H1 (cell line): ENCODE measurements around the gene ITGA4. TPM values are rescaled to one million over a fixed set of nuclear protein-coding genes. Genes with fewer than 3 reads are reported as not detected.

Experiments used
- CTCF ChIA-PET: fragments of 300-600 bp; sonication (Branson Sonifier 250); formaldehyde crosslinking; loops from one replicate; lab custom pipeline; 2021; ENCODE audit not compliant: partially characterized antibody; lab: Charles Lee
- POLR2A ChIA-PET: fragments of 300-600 bp; sonication (Branson Sonifier 250); formaldehyde crosslinking; loops from one replicate; lab custom pipeline; 2021; ENCODE audit warnings: inconsistent platforms; ENCODE audit not compliant: partially characterized antibody; lab: Charles Lee
- DNase-seq, 2 experiments: peaks; one replicate each; pipeline versions ENCODE4 v3.0.0 to v3.0.0-alpha.2; 2010 to 2022; ENCODE audit warnings: low spot score in 2 of 2, low read depth in 1 of 2, mixed read lengths in 1 of 2
- FAIRE-seq: peaks from 2 replicates; lab custom pipeline; 2011; peaks lifted over from hg19 to GRCh38; lab: Jason Lieb, UNC
- H2AFZ ChIP-seq: 2 replicates; pipeline ENCODE4 v1.8.1; 2012; ENCODE audit warnings: low read length, inconsistent platforms
- H2AK5ac ChIP-seq: 2 replicates; pipeline ENCODE4 v1.6.1; 2013; ENCODE audit warnings: low read depth, low read length
- H2BK120ac ChIP-seq: replicated peaks from 2 replicates; pipeline ENCODE3; 2013; ENCODE audit warnings: low read depth, low read length, inconsistent platforms
- H2BK12ac ChIP-seq: 2 replicates; pipeline ENCODE4 v1.6.1; 2013; ENCODE audit warnings: low read depth, low read length
- H2BK15ac ChIP-seq: 2 replicates; pipeline ENCODE4 v1.6.1; 2013; ENCODE audit warnings: low read length
- H2BK20ac ChIP-seq: 2 replicates; pipeline ENCODE4 v1.6.1; 2013; ENCODE audit warnings: low read length
- H2BK5ac ChIP-seq: 2 replicates; pipeline ENCODE4 v1.6.1; 2013; ENCODE audit warnings: low read depth, low read length
- H3K14ac ChIP-seq: 2 replicates; pipeline ENCODE4 v1.6.1; 2013; ENCODE audit warnings: inconsistent platforms; ENCODE audit not compliant: insufficient read length
- H3K18ac ChIP-seq: 2 replicates; pipeline ENCODE4 v1.6.1; 2013; ENCODE audit warnings: low read length; ENCODE audit errors: extremely low read depth
- H3K23ac ChIP-seq: 2 replicates; pipeline ENCODE4 v1.6.1; 2013; ENCODE audit warnings: inconsistent platforms; ENCODE audit not compliant: insufficient read length
- H3K23me2 ChIP-seq: 2 replicates; pipeline ENCODE4 v1.6.1; 2013; ENCODE audit warnings: low read depth, low read length
- H3K27ac ChIP-seq: 2 replicates; pipeline ENCODE4 v1.6.1; 2011; ENCODE audit warnings: low read depth, low read length, inconsistent platforms
- H3K27me3 ChIP-seq, 4 experiments: replicated peaks in 1 of 4; 1 replicate in 1 of 4; 2 replicates in 3 of 4; pipeline versions ENCODE4 v1.6.1 to v1.8.1; 2011 to 2013; ENCODE audit warnings: low read length in 3 of 4, mild to moderate bottlenecking in 3 of 4, inconsistent platforms in 2 of 4, mixed read lengths in 2 of 4, moderate library complexity in 1 of 4; ENCODE audit not compliant: control insufficient read depth in 3 of 4, insufficient read depth in 3 of 4; ENCODE audit errors: extremely low read depth in 1 of 4
- H3K36me3 ChIP-seq, 4 experiments: 2 replicates each; pipeline versions ENCODE4 v1.6.1 to v1.8.1; 2011 to 2013; ENCODE audit warnings: mild to moderate bottlenecking in 4 of 4, low read length in 3 of 4, moderate library complexity in 2 of 4, control low read depth in 1 of 4, inconsistent platforms in 1 of 4; ENCODE audit not compliant: insufficient read depth in 4 of 4, control insufficient read depth in 2 of 4
- H3K4ac ChIP-seq: replicated peaks from 2 replicates; pipeline ENCODE3; 2013; ENCODE audit warnings: low read length, low read depth, mixed read lengths, inconsistent platforms; ENCODE audit not compliant: insufficient read length
- H3K4me1 ChIP-seq, 4 experiments: replicated peaks in 1 of 4; 1 replicate in 1 of 4; 2 replicates in 3 of 4; pipeline versions ENCODE4 v1.6.1 to v1.8.1; 2011 to 2013; ENCODE audit warnings: low read length in 3 of 4, inconsistent platforms in 2 of 4, mixed read lengths in 1 of 4; ENCODE audit not compliant: insufficient read depth in 4 of 4, control insufficient read depth in 3 of 4
- H3K4me2 ChIP-seq, 2 experiments: 2 replicates each; pipeline versions ENCODE4 v1.6.1 to v1.8.1; 2011 to 2013; ENCODE audit warnings: low read depth in 2 of 2, low read length in 2 of 2, control low read depth in 1 of 2, inconsistent platforms in 1 of 2, mild to moderate bottlenecking in 1 of 2; ENCODE audit not compliant: insufficient read depth in 1 of 2
- H3K4me3 ChIP-seq, 4 experiments: fragments of 200-600, 300-600 bp in 1 of 4; sonication (generic), shearing (Covaris generic), sonication (Bioruptor Twin) in 1 of 4; 2 replicates each; pipeline versions ENCODE4 v1.5.1 to v1.8.1; 2011 to 2016; ENCODE audit warnings: low read length in 4 of 4, low read depth in 3 of 4, control low read depth in 2 of 4, inconsistent platforms in 2 of 4, mild to moderate bottlenecking in 2 of 4, mixed read lengths in 1 of 4, moderate library complexity in 1 of 4; ENCODE audit not compliant: insufficient read depth in 2 of 4; ENCODE audit errors: extremely low read depth in 1 of 4
- H3K56ac ChIP-seq: replicated peaks from 2 replicates; pipeline ENCODE3; 2013; ENCODE audit warnings: low read depth, mild to moderate bottlenecking, mixed read lengths, low read length, inconsistent platforms; ENCODE audit not compliant: insufficient read length
- H3K79me1 ChIP-seq: 2 replicates; pipeline ENCODE4 v1.6.1; 2013; ENCODE audit warnings: low read depth, low read length, control low read depth
- H3K79me2 ChIP-seq, 2 experiments: 2 replicates each; pipeline versions ENCODE4 v1.6.1 to v1.8.1; 2012 to 2013; ENCODE audit warnings: low read length in 2 of 2, mild to moderate bottlenecking in 2 of 2, inconsistent platforms in 1 of 2; ENCODE audit not compliant: insufficient read depth in 2 of 2, control insufficient read depth in 1 of 2
- H3K9ac ChIP-seq, 4 experiments: replicated peaks in 1 of 4; 1 replicate in 1 of 4; 2 replicates in 3 of 4; pipeline versions ENCODE4 v1.6.1 to v1.8.1; 2011 to 2013; ENCODE audit warnings: low read depth in 3 of 4, low read length in 3 of 4, control low read depth in 2 of 4, mild to moderate bottlenecking in 2 of 4, moderate library complexity in 2 of 4, inconsistent platforms in 1 of 4; ENCODE audit errors: extremely low read depth in 1 of 4
- H3K9me3 ChIP-seq, 2 experiments: 2 replicates each; pipeline versions ENCODE4 v1.6.1 to v1.8.1; 2012 to 2013; ENCODE audit warnings: mild to moderate bottlenecking in 2 of 2, moderate library complexity in 2 of 2, control low read depth in 1 of 2, inconsistent platforms in 1 of 2, low read depth in 1 of 2, low read length in 1 of 2, mixed read lengths in 1 of 2; ENCODE audit not compliant: insufficient read depth in 2 of 2
- H4K20me1 ChIP-seq, 2 experiments: replicated peaks in 1 of 2; 2 replicates each; pipeline versions ENCODE3 to v1.8.1; 2011 to 2013; ENCODE audit warnings: inconsistent platforms in 2 of 2, low read length in 2 of 2, mild to moderate bottlenecking in 1 of 2; ENCODE audit not compliant: insufficient read depth in 2 of 2, control insufficient read depth in 1 of 2
- H4K5ac ChIP-seq: 2 replicates; pipeline ENCODE4 v1.6.1; 2013; ENCODE audit warnings: low read length, low read depth, mixed read lengths, inconsistent platforms; ENCODE audit not compliant: insufficient read length
- H4K8ac ChIP-seq: 2 replicates; pipeline ENCODE4 v1.8.0; 2013; ENCODE audit warnings: mild to moderate bottlenecking, moderate library complexity, low read length, inconsistent platforms; ENCODE audit not compliant: insufficient read depth; ENCODE audit errors: extremely low read depth
- H4K91ac ChIP-seq: replicated peaks from 2 replicates; pipeline ENCODE3; 2013; ENCODE audit warnings: low read length, mixed read lengths, inconsistent platforms; ENCODE audit not compliant: insufficient read length
- ATF3 ChIP-seq: IDR thresholded peaks from 2 replicates; pipeline ENCODE4 v1.6.1; 2011; ENCODE audit warnings: low read depth, mild to moderate bottlenecking, low read length; ENCODE audit not compliant: insufficient read depth
- POLR2AphosphoS5 ChIP-seq: IDR thresholded peaks from 2 replicates; pipeline ENCODE4 v1.6.1; 2011; ENCODE audit warnings: low read depth, low read length
- WGBS, 2 experiments: shearing (Covaris generic) in 1 of 2; methylation state at CpG; one replicate each; pipeline versions ENCODE4 v1.1.6 to v1.1.7; 2013 to 2015; ENCODE audit warnings: low lambda C conversion rate in 2 of 2, mixed read lengths in 2 of 2, inconsistent platforms in 1 of 2, low coverage in 1 of 2, missing lambda C conversion rate in 1 of 2; ENCODE audit not compliant: insufficient replicate concordance in 2 of 2, insufficient coverage in 1 of 2, insufficient read length in 1 of 2; ENCODE audit errors: extremely low coverage in 1 of 2, missing lambda C conversion rate in 1 of 2; 5-methylcytosine and 5-hydroxymethylcytosine counted together
- polyA plus RNA-seq, 7 experiments: library from polyadenylated mRNA; depleted of rRNA in 3 of 7; stranded (reverse) in 5 of 7; unstranded in 2 of 7; fragments of >200 nt in 5 of 7; fragments of 200-250 nt in 2 of 7; gene quantifications; 1 replicate in 5 of 7; 2 replicates in 1 of 7; 4 replicates in 1 of 7; pipeline versions ENCODE4 v1.2.1 to v1.2.3, GENCODE V29; 2011 to 2013; ENCODE audit warnings: missing spikeins in 2 of 7, mixed read lengths in 2 of 7
- total RNA-seq: library from RNA; stranded (reverse); fragmentation: NEBNext Ultra II Directional; extraction: Animal tissue kit (Norgen Biotek cat#: 25700); gene quantifications from 2 replicates; pipeline ENCODE4 v1.2.1, GENCODE V29; 2021

Gene ITGA4
- total and polyA plus RNA-seq, 2 of the 8 experiments (the other 6 are each of a cell fraction or from before 2014, with no cell fraction given): 0.60 to 2.1 TPM

DNA sequence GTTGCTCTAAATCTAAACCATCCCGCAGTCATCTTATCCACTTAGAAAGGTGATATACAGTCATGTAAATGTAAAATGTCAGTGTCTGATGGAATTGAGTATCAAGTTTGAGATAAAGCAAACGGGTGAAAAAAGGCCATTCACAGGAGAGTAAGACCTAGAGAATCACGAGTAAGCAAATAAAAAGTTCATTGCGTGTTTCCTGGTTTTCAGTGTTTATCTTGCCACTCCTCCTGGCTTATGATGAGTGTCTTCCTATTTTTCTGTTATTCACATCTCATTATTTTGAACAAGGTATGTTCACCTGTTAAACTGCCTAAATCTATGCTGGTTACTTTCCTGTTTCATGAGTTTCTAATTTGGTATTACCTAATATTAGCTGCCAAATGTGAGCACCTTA lies 68.8 kb downstream of the ITGA4 start:
- ChIA-PET POLR2A (no interaction called here), CTCF (interaction anchor here (1.7 kb wide), 1 partner anchor 47 kb away, joined by 3 read pairs; no protein-coding TSS in a partner anchor)
- Histone ChIP-seq H3K27me3 (no peaks in the 10 kb centered on the region), H4K20me1 (no peaks in the 10 kb centered on the region), H2BK15ac (no peak overlapping the region), H3K23me2 (no peaks in the 10 kb centered on the region), H2BK20ac (no peak overlapping the region), H3K4me3 (no peak overlapping the region), H3K27ac (no peak overlapping the region), H2AFZ (no peak overlapping the region), H3K79me1 (no peaks in the 10 kb centered on the region), H3K4ac (no peak overlapping the region), H3K36me3 (no peaks in the 10 kb centered on the region), H4K5ac (no peak overlapping the region), H3K23ac (no peak overlapping the region), H2BK5ac (no peak overlapping the region), H2BK12ac (no peak overlapping the region), H3K79me2 (no peaks in the 10 kb centered on the region), H3K9ac (no peak overlapping the region), H3K4me2 (no peak overlapping the region), H3K14ac (no peak overlapping the region), H3K18ac (no peak overlapping the region), H2BK120ac (no peak overlapping the region), H3K4me1 (no peaks in the 10 kb centered on the region), H3K56ac (no peak overlapping the region), H4K8ac (no peak overlapping the region), H2AK5ac (no peak overlapping the region), H3K9me3 (no peaks in the 10 kb centered on the region), H4K91ac (no peak overlapping the region)
- no peak for FAIRE-seq
- no peak for DNase-seq
- 86% methylated on average over 4 of the region's 4 CpGs; no CpG with 5 or more reads in 1 of the 2 experiments for WGBS, 2 experiments
- TF ChIP-seq POLR2AphosphoS5: no peak
- no peak for TF ChIP-seq ATF3
